B cell (primary cell): Measurements from ENCODE around the gene EZH2. TPM values are rescaled to one million over a fixed set of nuclear protein-coding genes. Genes with fewer than 3 reads are reported as not detected.

Source experiments
- ATAC-seq: fragments of 200-7000 bp; cut with Tn5 transposase; one replicate; pipeline ENCODE4 v1.10.0; 2021; ENCODE audit warnings: low read depth, mild to moderate bottlenecking, moderate number of reproducible peaks, moderate library complexity
- CTCF ChIA-PET: fragments of 350-600 bp; sonication (Branson Sonifier 250); formaldehyde crosslinking; loops from one replicate; lab custom pipeline; 2021; ENCODE audit warnings: antibody characterized with exemption, inconsistent platforms; lab: Charles Lee
- POLR2A ChIA-PET: fragments of 350-600 bp; sonication (Branson Sonifier 250); formaldehyde crosslinking; loops from one replicate; lab custom pipeline; 2021; ENCODE audit warnings: antibody characterized with exemption; lab: Charles Lee
- DNase-seq: peaks from one replicate; pipeline ENCODE4 v3.0.0; 2013
- H2AFZ ChIP-seq: 2 replicates; pipeline ENCODE4 v1.6.1; 2012; ENCODE audit warnings: mild to moderate bottlenecking, low read depth, low read length; ENCODE audit not compliant: insufficient read depth, poor library complexity, severe bottlenecking
- H3K27ac ChIP-seq, 2 donors: 1 replicate in 1 of 2; 2 replicates in 1 of 2; pipeline ENCODE4 v1.5.1; 2012 to 2013; ENCODE audit warnings: low read length in 2 of 2, mild to moderate bottlenecking in 2 of 2, moderate library complexity in 1 of 2
- H3K27me3 ChIP-seq, 4 experiments: fragments of 200-600 bp in 1 of 4; sonication (generic) in 1 of 4; replicated peaks in 1 of 4; 1 replicate in 2 of 4; 2 replicates in 2 of 4; pipeline versions ENCODE4 v1.6.1 to v1.7.0; 2013 to 2016; ENCODE audit warnings: low read length in 3 of 4, mild to moderate bottlenecking in 2 of 4, mixed read lengths in 1 of 4, moderate library complexity in 1 of 4; ENCODE audit not compliant: insufficient read depth in 4 of 4, control insufficient read depth in 3 of 4; ENCODE audit errors: control extremely low read depth in 1 of 4
- H3K36me3 ChIP-seq, 2 experiments: replicated peaks in 1 of 2; 1 replicate in 1 of 2; 2 replicates in 1 of 2; pipeline versions ENCODE4 v1.6.1 to v1.7.1; 2013; ENCODE audit warnings: low read length in 1 of 2; ENCODE audit not compliant: insufficient read depth in 2 of 2, control insufficient read depth in 1 of 2; ENCODE audit errors: control extremely low read depth in 1 of 2, extremely low read depth in 1 of 2
- H3K4me1 ChIP-seq, 2 donors: fragments of 200-600 bp in 1 of 2; sonication (generic) in 1 of 2; 1 replicate in 1 of 2; 2 replicates in 1 of 2; pipeline versions ENCODE4 v1.5.1 to v1.6.1; 2013 to 2017; ENCODE audit warnings: low read length in 2 of 2; ENCODE audit not compliant: control insufficient read depth in 2 of 2, insufficient read depth in 2 of 2
- H3K4me2 ChIP-seq: replicated peaks from 2 replicates; pipeline ENCODE3; 2012; ENCODE audit warnings: mild to moderate bottlenecking, low read depth, low read length; ENCODE audit not compliant: poor library complexity, severe bottlenecking
- H3K4me3 ChIP-seq, 5 experiments: fragments of 200-600 bp in 1 of 5; sonication (generic) in 1 of 5; 1 replicate in 3 of 5; 2 replicates in 2 of 5; pipeline versions ENCODE4 v1.5.1 to v1.7.0; 2011 to 2016; ENCODE audit warnings: low read length in 4 of 5, mild to moderate bottlenecking in 4 of 5, low read depth in 2 of 5, control low read depth in 1 of 5, moderate library complexity in 1 of 5; ENCODE audit not compliant: insufficient read depth in 1 of 5; ENCODE audit errors: control extremely low read depth in 1 of 5, extremely low read depth in 1 of 5
- H3K79me2 ChIP-seq: fragments of 200-600 bp; sonication (generic); one replicate; pipeline ENCODE4 v1.6.0; 2016; ENCODE audit warnings: low read length; ENCODE audit not compliant: control insufficient read depth, insufficient read depth
- H3K9ac ChIP-seq: fragments of 200-600 bp; sonication (generic); 2 replicates; pipeline ENCODE4 v1.6.1; 2017; ENCODE audit warnings: mild to moderate bottlenecking, low read length, moderate library complexity
- H3K9me3 ChIP-seq, 3 donors: one replicate each; pipeline versions ENCODE4 v1.6.1 to v1.7.1; 2013; ENCODE audit warnings: low read length in 2 of 3; ENCODE audit not compliant: control insufficient read depth in 2 of 3, insufficient read depth in 1 of 3; ENCODE audit errors: control extremely low read depth in 1 of 3
- H4K20me1 ChIP-seq: 2 replicates; pipeline ENCODE4 v1.6.0; 2012; ENCODE audit warnings: mild to moderate bottlenecking, low read length; ENCODE audit not compliant: insufficient read depth, control insufficient read depth, poor library complexity, severe bottlenecking
- H3K27ac Mint-ChIP-seq: one replicate; pipeline ENCODE4 v1.8.0; 2021; ENCODE audit warnings: mixed read lengths
- H3K27me3 Mint-ChIP-seq: one replicate; pipeline ENCODE4 v1.8.0; 2021; ENCODE audit warnings: mixed read lengths
- H3K4me1 Mint-ChIP-seq: one replicate; pipeline ENCODE4 v1.8.0; 2021; ENCODE audit warnings: mixed read lengths
- H3K4me3 Mint-ChIP-seq: one replicate; pipeline ENCODE4 v1.8.0; 2021; ENCODE audit warnings: mixed read lengths
- H3K9me3 Mint-ChIP-seq: one replicate; pipeline ENCODE4 v1.8.0; 2022; ENCODE audit warnings: mixed read lengths; ENCODE audit not compliant: insufficient read depth
- CTCF ChIP-seq: fragments of 200-600 bp; IDR thresholded peaks from one replicate; pipeline ENCODE4 v1.8.0; 2022; ENCODE audit warnings: antibody characterized with exemption, mild to moderate bottlenecking
- EZH2 ChIP-seq: IDR thresholded peaks from 2 replicates; pipeline ENCODE4 v1.6.1; 2012; ENCODE audit warnings: borderline replicate concordance, low read depth, mild to moderate bottlenecking, moderate library complexity, low read length; ENCODE audit not compliant: insufficient read depth, poor library complexity, severe bottlenecking
- WGBS: methylation state at CpG from one replicate; pipeline ENCODE4 v1.1.5; 2013; ENCODE audit warnings: missing lambda C conversion rate; ENCODE audit not compliant: insufficient coverage; 5-methylcytosine and 5-hydroxymethylcytosine counted together
- intact Hi-C: fragments of 100-400 bp; cut with micrococcal nuclease; formaldehyde crosslinking; loops from one replicate; pipeline ENCODE4 v1.10.0; 2022
- polyA plus RNA-seq: library from polyadenylated mRNA; depleted of rRNA; stranded (reverse); fragments of >200 nt; gene quantifications from 2 replicates; pipeline ENCODE4 v1.2.3, GENCODE V29; 2012
- total RNA-seq, 2 donors: library from RNA; stranded (reverse); fragments of 120-200 nt in 1 of 2; gene quantifications; 1 replicate in 1 of 2; 2 replicates in 1 of 2; pipeline versions ENCODE4 v1.2.3 to v1.2.4, GENCODE V29; 2013 to 2022

The EZH2 gene
- total and polyA plus RNA-seq, 2 donors (not counting 1 experiment from before 2014, with no cell fraction given) = 5.1 to 10.3 TPM

- no peak for TF ChIP-seq CTCF
- TF ChIP-seq EZH2 = no peak
- H3K4me3 Mint-ChIP-seq = no peak overlapping the region
- no peaks in the 10 kb centered on the region for H3K27me3 ChIP-seq
- H3K36me3 ChIP-seq = no peaks in the 10 kb centered on the region
- peaks cover 0 to 4% of the 10 kb centered on the region in 2 donors for H3K4me1 ChIP-seq
- peaks cover 9% of the 10 kb centered on the region for H3K9me3 Mint-ChIP-seq
- CTCF ChIA-PET = interaction anchor here (0.9 kb wide), 1 partner anchor 10 kb away, joined by 3 read pairs; no protein-coding TSS in a partner anchor
- H3K27me3 Mint-ChIP-seq = no peaks in the 10 kb centered on the region
- DNase-seq (peak; percentile 58), ATAC-seq (no peak)
- WGBS = 38% methylated on average over 2 of the region's 3 CpGs
- H3K9me3 ChIP-seq = peaks cover 2 to 24% (median 18%) of the 10 kb centered on the region in 3 donors
- peaks cover 28% of the 10 kb centered on the region for H3K4me1 Mint-ChIP-seq
- H3K4me2 ChIP-seq = no peak overlapping the region
- H2AFZ ChIP-seq = no peak overlapping the region
- H3K27ac ChIP-seq = no peak overlapping the region
- H3K27ac Mint-ChIP-seq = peak overlapping the region; percentile 23
- no peak overlapping the region for H3K9ac ChIP-seq
- H3K4me3 ChIP-seq = peak overlapping the region in 1 of 5 experiments; percentile 13
- H4K20me1 ChIP-seq = no peaks in the 10 kb centered on the region
- POLR2A ChIA-PET = no interaction called here
- intact Hi-C loops = no loop called here
- H3K79me2 ChIP-seq = peaks cover 67% of the 10 kb centered on the region
Measured at GRCh38 chr7:148867596-148868377, 16.3 kb downstream of the EZH2 start.

- DNase-seq (no peak), ATAC-seq (no peak)
- Histone ChIP-seq H3K36me3 (no peaks in the 10 kb centered on the region), H3K4me1 (peaks cover 0 to 4% of the 10 kb centered on the region in 2 donors), H3K27ac (no peak overlapping the region), H2AFZ (no peak overlapping the region), H3K27me3 (no peaks in the 10 kb centered on the region), H3K9ac (no peak overlapping the region), H3K9me3 (peaks cover 2 to 24% (median 18%) of the 10 kb centered on the region in 3 donors), H3K79me2 (peaks cover 65% of the 10 kb centered on the region), H3K4me2 (no peak overlapping the region), H4K20me1 (no peaks in the 10 kb centered on the region), H3K4me3 (no peak overlapping the region)
- H3K27me3 Mint-ChIP-seq = no peaks in the 10 kb centered on the region
- ChIA-PET CTCF (interaction anchor here (1.2 kb wide), 1 partner anchor 97 kb away, joined by 4 read pairs; no protein-coding TSS in a partner anchor), POLR2A (no interaction called here)
- intact Hi-C loops = no loop called here
- no peak overlapping the region for H3K27ac Mint-ChIP-seq
- TF ChIP-seq EZH2 (no peak), CTCF (no peak)
- no CpG with 5 or more reads among the region's 6 CpGs for WGBS
- peaks cover 23% of the 10 kb centered on the region for H3K4me1 Mint-ChIP-seq
- H3K9me3 Mint-ChIP-seq = peaks cover 9% of the 10 kb centered on the region
- no peak overlapping the region for H3K4me3 Mint-ChIP-seq
Measured at GRCh38 chr7:148866362-148866761, 17.7 kb downstream of the EZH2 start.
